SK-N-SH treated with all-trans-retinoic acid at 6 μM for 48 hours (cell line): ENCODE results near the gene STATH.

ENCODE experiments used
- ATAC-seq: fragments of 200-7000 bp; cut with Tn5 transposase; 3 replicates; pipeline ENCODE4 v1.9.1; 2020; ENCODE audit warnings: mild to moderate bottlenecking, moderate library complexity
- ARNTL ChIP-seq: fragments of 450-650 bp; formaldehyde crosslinking; IDR thresholded peaks from 2 replicates; pipeline ENCODE4 v1.5.0; 2020; ENCODE audit warnings: low read depth, mild to moderate bottlenecking, moderate library complexity, borderline replicate concordance
- BACH2 ChIP-seq: fragments of 250-450 bp; sonication (Bioruptor Pico); IDR thresholded peaks from 2 replicates; pipeline ENCODE4 v1.9.0; 2021; ENCODE audit warnings: mild to moderate bottlenecking, borderline replicate concordance
- CREB5 ChIP-seq: fragments of 250-450 bp; sonication (Bioruptor Pico); IDR thresholded peaks from 2 replicates; pipeline ENCODE4 v1.5.1; 2020; ENCODE audit warnings: low read depth, mild to moderate bottlenecking, moderate library complexity
- CSDC2 ChIP-seq: fragments of 250-450 bp; sonication (Bioruptor Pico); IDR thresholded peaks from 2 replicates; pipeline ENCODE4 v1.5.0; 2020; ENCODE audit warnings: mild to moderate bottlenecking, moderate library complexity
- CSRNP3 ChIP-seq: fragments of 250-450 bp; sonication (Bioruptor Pico); IDR thresholded peaks from 2 replicates; pipeline ENCODE4 v1.5.1; 2021; ENCODE audit warnings: mild to moderate bottlenecking, moderate library complexity
- ESRRG ChIP-seq: fragments of 250-450 bp; sonication (Bioruptor Pico); IDR thresholded peaks from 2 replicates; pipeline ENCODE4 v1.6.1; 2021; ENCODE audit warnings: mild to moderate bottlenecking
- GLIS3 ChIP-seq: fragments of 250-450 bp; sonication (Bioruptor Pico); IDR thresholded peaks from 2 replicates; pipeline ENCODE4 v1.5.0; 2020; ENCODE audit warnings: mild to moderate bottlenecking, moderate library complexity
- ISL1 ChIP-seq: fragments of 250-450 bp; sonication (Bioruptor Pico); IDR thresholded peaks from 2 replicates; pipeline ENCODE4 v2.1.2; 2022; ENCODE audit warnings: mild to moderate bottlenecking, moderate library complexity
- POU6F1 ChIP-seq: fragments of 250-450 bp; sonication (Bioruptor Pico); IDR thresholded peaks from 2 replicates; pipeline ENCODE4 v1.8.0; 2021; ENCODE audit warnings: low read depth, mild to moderate bottlenecking, moderate library complexity, borderline replicate concordance
- PPARA ChIP-seq: fragments of 250-450 bp; sonication (Bioruptor Pico); IDR thresholded peaks from 2 replicates; pipeline ENCODE4 v1.5.0; 2020; ENCODE audit warnings: mild to moderate bottlenecking, borderline replicate concordance
- RARB ChIP-seq: fragments of 250-450 bp; sonication (Bioruptor Pico); IDR thresholded peaks from 2 replicates; pipeline ENCODE4 v1.8.0; 2021; ENCODE audit warnings: mild to moderate bottlenecking, moderate library complexity
- SNAI2 ChIP-seq: fragments of 250-450 bp; sonication (Bioruptor Pico); IDR thresholded peaks from 2 replicates; pipeline ENCODE4 v1.5.0; 2020; ENCODE audit warnings: mild to moderate bottlenecking, moderate library complexity
- TCF4 ChIP-seq: fragments of 250-450 bp; sonication (Bioruptor Pico); IDR thresholded peaks from 2 replicates; pipeline ENCODE4 v1.8.0; 2021; ENCODE audit warnings: mild to moderate bottlenecking, moderate library complexity, borderline replicate concordance
- TOX ChIP-seq: fragments of 250-450 bp; sonication (Bioruptor Pico); IDR thresholded peaks from 2 replicates; pipeline ENCODE4 v1.8.0; 2021; ENCODE audit warnings: mild to moderate bottlenecking, moderate library complexity, borderline replicate concordance
- TSHZ2 ChIP-seq: fragments of 250-450 bp; sonication (Bioruptor Pico); IDR thresholded peaks from 2 replicates; pipeline ENCODE4 v1.5.0; 2020; ENCODE audit warnings: mild to moderate bottlenecking, moderate library complexity
- ZC3H10 ChIP-seq: fragments of 250-450 bp; sonication (Bioruptor Pico); IDR thresholded peaks from 2 replicates; pipeline ENCODE4 v1.5.1; 2021; ENCODE audit warnings: mild to moderate bottlenecking, moderate library complexity
- ZFP3 ChIP-seq: fragments of 250-450 bp; sonication (Bioruptor Pico); IDR thresholded peaks from 2 replicates; pipeline ENCODE4 v1.5.0; 2020; ENCODE audit warnings: mild to moderate bottlenecking, moderate library complexity
- ZFP30 ChIP-seq: fragments of 450-650 bp; formaldehyde crosslinking; IDR thresholded peaks from 2 replicates; pipeline ENCODE4 v1.5.0; 2022; ENCODE audit warnings: mild to moderate bottlenecking, moderate library complexity
- ZNF565 ChIP-seq: fragments of 450-650 bp; formaldehyde crosslinking; conservative IDR thresholded peaks from 2 replicates; pipeline ENCODE4 v1.5.0; 2020; ENCODE audit warnings: low read depth, mild to moderate bottlenecking, moderate library complexity
- ZNF70 ChIP-seq: fragments of 450-650 bp; formaldehyde crosslinking; IDR thresholded peaks from 2 replicates; pipeline ENCODE4 v1.5.0; 2020; ENCODE audit warnings: mild to moderate bottlenecking, moderate library complexity
- ZNF8 ChIP-seq: fragments of 450-650 bp; formaldehyde crosslinking; IDR thresholded peaks from 2 replicates; pipeline ENCODE4 v1.5.0; 2020; ENCODE audit warnings: mild to moderate bottlenecking, moderate library complexity

The STATH gene

GRCh38 chr4:69977582-69977981 lies 18.2 kb upstream of the STATH start:
- TF ChIP-seq CSDC2 (CRISPR knock-in tag): no peak
- TF ChIP-seq ESRRG (CRISPR knock-in tag): no peak
- TF ChIP-seq ZC3H10 (CRISPR knock-in tag): no peak
- TF ChIP-seq ZNF8 (CRISPR knock-in tag): no peak
- no peak for TF ChIP-seq TCF4 (CRISPR knock-in tag)
- TF ChIP-seq ZNF70 (CRISPR knock-in tag): no peak
- TF ChIP-seq CSRNP3 (CRISPR knock-in tag): no peak
- no peak for TF ChIP-seq TSHZ2 (CRISPR knock-in tag)
- TF ChIP-seq CREB5 (CRISPR knock-in tag): no peak
- no peak for TF ChIP-seq GLIS3
- no peak for TF ChIP-seq ZFP3 (CRISPR knock-in tag)
- TF ChIP-seq SNAI2 (CRISPR knock-in tag): no peak
- TF ChIP-seq ISL1 (CRISPR knock-in tag): no peak
- no peak for TF ChIP-seq ARNTL (CRISPR knock-in tag)
- TF ChIP-seq RARB: no peak
- TF ChIP-seq ZNF565 (CRISPR knock-in tag): no peak
- no peak for TF ChIP-seq ZFP30 (CRISPR knock-in tag)
- TF ChIP-seq PPARA (CRISPR knock-in tag): no peak
- no peak for TF ChIP-seq BACH2
- ATAC-seq: no peak

GRCh38 chr4:69984030-69984443 lies 11.7 kb upstream of the STATH start:
- no peak for ATAC-seq
- TF ChIP-seq ZNF565 (CRISPR knock-in tag) (no peak), GLIS3 (no peak), ARNTL (CRISPR knock-in tag) (no peak), BACH2 (no peak), ZNF8 (CRISPR knock-in tag) (no peak), ZC3H10 (CRISPR knock-in tag) (no peak), ZFP3 (CRISPR knock-in tag) (no peak), POU6F1 (CRISPR knock-in tag) (no peak), CSRNP3 (CRISPR knock-in tag) (no peak), TCF4 (CRISPR knock-in tag) (no peak), ISL1 (CRISPR knock-in tag) (no peak), TOX (no peak)

- no peak for ATAC-seq
- TF ChIP-seq CREB5 (CRISPR knock-in tag) (no peak), ZNF8 (CRISPR knock-in tag) (no peak)
Measured at GRCh38 chr4:69986663-69987062, 9.1 kb upstream of the STATH start.
